ENCODE results near the gene SKP2.

DNA sequence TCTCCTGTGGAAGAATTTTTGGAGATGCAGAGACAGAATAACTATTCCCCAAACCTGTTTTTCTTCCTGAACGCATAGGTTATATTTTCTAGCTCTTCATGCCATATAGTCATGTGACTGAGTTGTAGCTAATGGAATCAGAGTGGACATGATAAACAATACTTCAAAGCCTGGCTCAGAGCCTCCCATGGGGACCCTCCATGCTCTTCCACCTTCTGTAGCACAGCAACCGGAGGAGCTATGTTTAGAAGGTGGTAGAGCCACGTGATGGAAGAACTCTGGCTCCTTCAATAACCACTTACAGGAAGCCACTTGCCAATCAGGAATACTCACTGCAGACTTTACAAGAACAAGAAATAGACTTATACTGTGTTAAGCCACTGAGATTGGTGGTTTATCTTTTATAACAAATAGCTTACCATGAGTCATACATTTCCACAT, 50.6 kb downstream of the SKP2 start:
- TF ChIP-seq CTCF (IDR thresholded peaks at IDR 0.05) (no peak), POLR2A (IDR thresholded peaks at IDR 0.05) (no peak)
